ENCODE measurements around the gene CCNI2. TPM values are rescaled to one million over a fixed set of nuclear protein-coding genes. Genes with fewer than 3 reads are reported as not detected.

Gene CCNI2
- total and polyA plus RNA-seq, 2 experiments from 2014 or later: 0.66 TPM; not detected in 1

GRCh38 chr5:132779961-132780360 is 32.7 kb downstream of the CCNI2 start:
- Histone ChIP-seq H3K4me3 (no peak overlapping the region), H3K4me1 (ENCODE audit: low read depth) (peaks cover 8% of the 10 kb centered on the region), H3K27ac (no peak overlapping the region), H3K27me3 (peaks cover 54% of the 10 kb centered on the region), H3K9me3 (ENCODE audit: low read depth) (no peaks in the 10 kb centered on the region), H3K36me3 (no peaks in the 10 kb centered on the region)
- no peak for TF ChIP-seq CTCF (IDR thresholded peaks at IDR 0.05; ENCODE audit: low read depth, low read length)
- DNase-seq (ENCODE audit: low read depth in 1 of 2, low spot score in 1 of 2): no peak

- Histone ChIP-seq H3K4me3 (no peak overlapping the region), H3K36me3 (no peaks in the 10 kb centered on the region), H3K27ac (no peak overlapping the region), H3K27me3 (peaks cover 54% of the 10 kb centered on the region), H3K9me3 (ENCODE audit: low read depth) (no peaks in the 10 kb centered on the region), H3K4me1 (ENCODE audit: low read depth) (peaks cover 14% of the 10 kb centered on the region)
- TF ChIP-seq CTCF (IDR thresholded peaks at IDR 0.05; ENCODE audit: low read depth, low read length): no peak
- no peak for DNase-seq (ENCODE audit: low read depth in 1 of 2, low spot score in 1 of 2)
Measured at GRCh38 chr5:132780577-132780976, 33.4 kb downstream of the CCNI2 start.

GRCh38 chr5:132781029-132781428 is 33.8 kb downstream of the CCNI2 start:
- DNase-seq (ENCODE audit: low read depth in 1 of 2, low spot score in 1 of 2): no peak
- Histone ChIP-seq H3K27ac (no peak overlapping the region), H3K36me3 (no peaks in the 10 kb centered on the region)

GRCh38 chr5:132782101-132782500 is 34.9 kb downstream of the CCNI2 start:
- no peak overlapping the region for H3K4me3 ChIP-seq
- peaks cover 54% of the 10 kb centered on the region for H3K27me3 ChIP-seq
- H3K9me3 ChIP-seq (ENCODE audit: low read depth): no peaks in the 10 kb centered on the region
- DNase-seq (ENCODE audit: low read depth in 1 of 2, low spot score in 1 of 2): peak in 1 of 2 donors; percentile 42
- H3K27ac ChIP-seq: no peak overlapping the region
- no peaks in the 10 kb centered on the region for H3K36me3 ChIP-seq
- TF ChIP-seq CTCF (IDR thresholded peaks at IDR 0.05; ENCODE audit: low read depth, low read length): no peak
- peaks cover 8% of the 10 kb centered on the region for H3K4me1 ChIP-seq (ENCODE audit: low read depth)

More at GRCh38 chr5:132781029-132781428, 33.8 kb downstream of the CCNI2 start:
- Histone ChIP-seq H3K27me3 (peaks cover 54% of the 10 kb centered on the region), H3K4me3 (no peak overlapping the region), H3K4me1 (ENCODE audit: low read depth) (peaks cover 11% of the 10 kb centered on the region), H3K9me3 (ENCODE audit: low read depth) (no peaks in the 10 kb centered on the region)
- TF ChIP-seq CTCF (IDR thresholded peaks at IDR 0.05; ENCODE audit: low read depth, low read length): no peak

GRCh38 chr5:132785365-132785764 is 38.1 kb downstream of the CCNI2 start:
- no peak overlapping the region for H3K4me3 ChIP-seq
- DNase-seq (ENCODE audit: low read depth in 1 of 2, low spot score in 1 of 2): peak in 1 of 2 donors; percentile 20

More at GRCh38 chr5:132785365-132785764, 38.1 kb downstream of the CCNI2 start:
- H3K27ac ChIP-seq: peak overlapping the region; percentile 55
- TF ChIP-seq CTCF (IDR thresholded peaks at IDR 0.05; ENCODE audit: low read depth, low read length): no peak
- H3K36me3 ChIP-seq: no peaks in the 10 kb centered on the region
- peaks cover 23% of the 10 kb centered on the region for H3K27me3 ChIP-seq
- no peaks in the 10 kb centered on the region for H3K9me3 ChIP-seq (ENCODE audit: low read depth)
- peaks cover 11% of the 10 kb centered on the region for H3K4me1 ChIP-seq (ENCODE audit: low read depth)

All from cardiac muscle cell (in vitro differentiated cells and primary cell).